GM13977 (cell line): ENCODE data around the gene TP73.

Source experiments
- DNase-seq: peaks from one replicate; pipeline ENCODE4 v3.0.0; 2012; ENCODE audit warnings: low spot score
- in situ Hi-C: fragments of 300-500 bp; cut with MboI; formaldehyde crosslinking; loops from one replicate; pipeline ENCODE4 v1.12.0; 2022; ENCODE audit warnings: low sequenced_read_pairs, low pct_unique_long_range_greater_than_20kb, mixed read lengths, inconsistent platforms; ENCODE audit not compliant: unreplicated experiment
- TF ChIP-seq, protein P1 (sequence below): IDR thresholded peaks from 2 replicates; pipeline ENCODE4 v1.5.1; 2012; ENCODE audit warnings: mild to moderate bottlenecking, control low read depth; ENCODE audit not compliant: insufficient read depth; ENCODE audit errors: extremely low read depth, missing control alignments

The TP73 gene

DNA sequence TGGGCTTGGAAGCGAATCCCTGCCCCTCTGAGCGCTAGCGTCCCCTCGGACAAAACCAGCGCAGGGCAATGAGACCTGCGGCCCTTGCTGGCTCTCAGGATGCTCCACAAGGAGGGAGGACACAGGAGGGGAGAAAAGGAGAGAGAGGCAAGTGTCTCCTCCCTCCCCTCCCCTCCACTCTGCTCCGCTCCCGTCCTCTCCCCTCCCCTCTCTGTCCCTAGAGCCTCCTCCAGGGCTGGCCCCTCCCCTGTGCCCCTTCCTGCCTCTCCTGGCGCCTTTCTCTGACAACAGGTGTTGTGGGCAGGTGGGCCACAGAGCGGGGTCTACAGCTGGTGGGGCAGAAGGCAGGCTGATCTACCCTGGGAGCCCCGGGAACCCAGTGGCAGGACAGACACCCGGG, 35.2 kb downstream of the TP73 start:
- DNase-seq = no peak
- in situ Hi-C loops = no loop called here
- TF ChIP-seq, protein P1, sequence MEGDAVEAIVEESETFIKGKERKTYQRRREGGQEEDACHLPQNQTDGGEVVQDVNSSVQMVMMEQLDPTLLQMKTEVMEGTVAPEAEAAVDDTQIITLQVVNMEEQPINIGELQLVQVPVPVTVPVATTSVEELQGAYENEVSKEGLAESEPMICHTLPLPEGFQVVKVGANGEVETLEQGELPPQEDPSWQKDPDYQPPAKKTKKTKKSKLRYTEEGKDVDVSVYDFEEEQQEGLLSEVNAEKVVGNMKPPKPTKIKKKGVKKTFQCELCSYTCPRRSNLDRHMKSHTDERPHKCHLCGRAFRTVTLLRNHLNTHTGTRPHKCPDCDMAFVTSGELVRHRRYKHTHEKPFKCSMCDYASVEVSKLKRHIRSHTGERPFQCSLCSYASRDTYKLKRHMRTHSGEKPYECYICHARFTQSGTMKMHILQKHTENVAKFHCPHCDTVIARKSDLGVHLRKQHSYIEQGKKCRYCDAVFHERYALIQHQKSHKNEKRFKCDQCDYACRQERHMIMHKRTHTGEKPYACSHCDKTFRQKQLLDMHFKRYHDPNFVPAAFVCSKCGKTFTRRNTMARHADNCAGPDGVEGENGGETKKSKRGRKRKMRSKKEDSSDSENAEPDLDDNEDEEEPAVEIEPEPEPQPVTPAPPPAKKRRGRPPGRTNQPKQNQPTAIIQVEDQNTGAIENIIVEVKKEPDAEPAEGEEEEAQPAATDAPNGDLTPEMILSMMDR = no peak

DNA sequence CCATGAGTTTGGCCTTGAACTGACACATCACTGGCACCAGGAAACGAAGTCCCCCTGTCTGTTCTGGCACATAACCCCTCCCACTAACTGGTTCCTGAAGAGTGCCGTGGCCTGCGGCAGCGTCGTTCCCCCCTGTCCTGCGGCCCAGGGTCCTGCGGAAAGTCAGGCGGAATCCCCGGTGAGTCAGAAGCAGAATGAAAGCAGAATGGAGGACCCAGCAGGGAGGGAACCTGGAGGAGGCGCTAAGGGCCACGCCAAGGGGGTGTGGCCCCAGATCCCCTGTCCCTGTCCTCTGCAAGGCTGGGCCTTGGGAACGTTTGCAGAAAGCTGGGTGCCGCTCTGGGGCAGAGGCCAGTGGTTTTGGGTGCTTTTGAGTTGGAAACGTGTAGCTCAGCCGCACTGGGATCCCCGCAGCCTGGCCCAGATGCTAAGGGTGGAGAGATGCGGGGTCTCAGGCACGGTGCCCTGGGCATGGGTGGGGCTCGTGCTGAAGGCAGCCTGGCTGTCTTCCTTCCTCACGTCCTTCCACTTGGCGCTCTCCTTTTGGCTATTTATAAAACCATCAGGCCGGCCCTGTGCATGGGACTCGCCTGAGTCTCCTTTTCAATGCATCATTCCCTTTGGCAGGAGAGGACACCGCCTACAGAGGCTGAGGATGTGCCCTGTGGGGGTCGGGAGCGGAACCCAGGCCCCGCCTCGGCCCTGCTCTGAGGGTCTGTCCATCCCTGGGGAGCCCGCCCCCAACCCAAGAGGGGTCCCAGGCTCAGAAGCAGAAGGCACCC, 36.2 kb downstream of the TP73 start:
- in situ Hi-C loops = no loop called here
- TF ChIP-seq, protein P1 = no peak
- DNase-seq = no peak

DNA sequence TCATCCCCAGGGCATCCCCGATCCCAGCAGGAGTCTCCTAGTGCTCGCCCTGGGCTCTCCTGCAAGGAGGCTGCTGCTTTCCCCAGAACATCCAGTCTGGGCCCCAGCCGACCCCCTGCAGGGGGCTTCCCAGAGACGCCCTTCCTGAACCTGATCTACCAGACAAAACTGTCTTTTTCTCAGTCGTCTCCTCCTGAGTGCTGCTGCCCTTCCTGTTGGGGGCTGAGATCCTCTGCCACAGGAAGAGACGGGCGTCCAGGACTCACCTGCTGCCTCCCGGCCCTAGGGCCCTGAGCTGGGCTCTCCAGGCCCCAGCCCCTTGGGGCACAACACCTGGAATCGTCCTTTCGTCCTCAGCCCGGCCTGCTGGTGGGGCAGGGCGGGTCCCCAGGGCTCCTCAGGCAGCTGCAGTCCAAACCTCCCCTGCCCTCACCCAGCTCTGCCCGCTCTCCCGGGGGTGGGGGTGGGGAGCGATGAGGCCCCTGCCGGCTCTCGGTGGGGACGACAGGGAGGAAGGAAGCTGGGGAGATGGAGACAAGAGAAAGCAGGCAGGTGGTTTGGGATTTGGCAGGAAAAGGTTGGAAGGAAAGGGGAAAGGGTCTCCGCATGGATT, 36.9 kb downstream of the TP73 start:
- DNase-seq = no peak
- TF ChIP-seq, protein P1 = no peak
- in situ Hi-C loops = no loop called here

DNA sequence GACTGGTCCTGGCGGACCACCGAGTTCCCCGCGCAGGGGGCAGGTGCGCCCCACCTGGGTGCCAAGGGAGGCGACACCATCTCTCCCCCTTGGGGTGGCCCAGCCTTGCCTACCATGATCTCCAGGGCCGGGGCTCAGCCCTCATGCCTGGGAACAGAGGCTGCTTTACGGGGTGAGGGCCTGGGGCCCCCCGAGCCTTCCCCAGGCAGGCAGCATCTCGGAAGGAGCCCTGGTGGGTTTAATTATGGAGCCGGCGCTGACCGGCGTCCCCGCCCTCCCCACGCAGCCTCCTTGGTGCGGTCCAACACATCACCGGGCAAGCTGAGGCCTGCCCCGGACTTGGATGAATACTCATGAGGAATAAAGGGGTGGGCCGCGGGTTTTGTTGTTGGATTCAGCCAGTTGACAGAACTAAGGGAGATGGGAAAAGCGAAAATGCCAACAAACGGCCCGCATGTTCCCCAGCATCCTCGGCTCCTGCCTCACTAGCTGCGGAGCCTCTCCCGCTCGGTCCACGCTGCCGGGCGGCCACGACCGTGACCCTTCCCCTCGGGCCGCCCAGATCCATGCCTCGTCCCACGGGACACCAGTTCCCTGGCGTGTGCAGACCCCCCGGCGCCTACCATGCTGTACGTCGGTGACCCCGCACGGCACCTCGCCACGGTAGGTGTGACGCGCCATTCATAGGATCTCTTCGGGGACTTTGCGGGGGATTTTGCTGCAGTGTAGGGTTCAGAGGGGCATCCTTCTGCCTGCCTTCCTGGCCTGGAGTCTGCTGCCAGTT, 38.2 kb downstream of the TP73 start:
- TF ChIP-seq, protein P1 = no peak

DNA sequence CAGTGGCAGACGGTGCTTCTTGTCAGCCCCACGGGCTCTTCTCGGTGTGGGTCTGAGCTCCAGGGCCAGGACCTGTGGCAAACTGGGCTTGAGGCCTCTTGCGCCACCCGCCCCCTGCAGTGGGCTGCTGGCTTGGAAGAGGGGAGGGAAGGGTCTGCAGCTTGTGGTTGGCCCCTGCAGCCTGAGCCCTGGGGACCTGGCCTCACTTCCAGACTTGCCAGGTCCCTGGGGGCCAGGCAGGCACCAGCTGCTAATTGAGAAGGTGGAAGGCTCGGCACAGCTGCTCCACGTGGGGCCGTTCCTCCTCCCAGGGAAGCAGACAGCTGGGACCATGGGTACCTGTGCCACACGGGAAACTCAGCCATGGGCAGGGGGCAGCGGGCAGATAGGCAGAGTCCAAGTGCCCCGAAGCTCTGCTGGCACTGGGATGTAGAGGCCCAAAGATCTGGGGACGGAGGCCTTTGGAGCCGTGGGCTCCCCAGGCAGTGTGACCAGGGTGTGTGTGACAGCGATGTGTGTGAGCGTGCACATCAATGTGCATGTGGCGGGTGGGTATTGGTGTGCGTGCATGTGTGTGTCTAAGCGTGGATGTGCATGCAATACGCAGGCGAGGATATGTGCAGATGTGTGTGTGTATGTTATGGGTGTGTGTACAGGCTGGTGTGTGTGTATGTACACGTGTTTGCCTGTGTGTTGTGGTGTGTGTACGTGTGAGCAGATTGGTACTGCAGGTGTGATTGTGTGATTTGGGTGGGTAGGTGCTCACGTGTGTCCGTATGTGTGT, 39.3 kb downstream of the TP73 start:
- TF ChIP-seq, protein P1 = no peak
- in situ Hi-C loops = no loop called here
- no peak for DNase-seq

More for the DNA sequence above, 38.2 kb downstream of the TP73 start:
- no peak for DNase-seq
- in situ Hi-C loops = no loop called here

DNA sequence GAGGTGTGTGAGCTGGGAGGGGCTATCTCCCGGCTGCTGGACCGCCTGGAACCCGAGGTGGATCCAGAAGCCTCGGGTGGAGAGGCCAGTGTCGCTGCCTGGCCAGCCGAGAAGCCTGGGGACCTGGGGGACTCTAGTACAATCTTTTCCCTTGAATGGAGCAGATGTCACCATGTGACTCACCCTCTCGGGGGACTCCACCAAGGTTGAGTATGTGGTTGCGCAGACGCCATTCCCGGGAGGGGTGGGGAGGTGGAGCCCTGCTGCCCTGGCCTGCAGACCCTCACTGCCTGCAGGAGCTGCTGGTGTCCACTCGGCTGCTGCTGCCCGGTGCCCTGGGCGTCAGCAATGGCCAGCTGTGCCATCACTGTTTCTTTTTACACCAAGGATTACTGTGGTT, 40.3 kb downstream of the TP73 start:
- in situ Hi-C loops = no loop called here
- TF ChIP-seq, protein P1 = no peak

More for the DNA sequence above, 40.3 kb downstream of the TP73 start:
- no peak for DNase-seq
